ENCODE measurements around the gene NUBP1.

DNA sequence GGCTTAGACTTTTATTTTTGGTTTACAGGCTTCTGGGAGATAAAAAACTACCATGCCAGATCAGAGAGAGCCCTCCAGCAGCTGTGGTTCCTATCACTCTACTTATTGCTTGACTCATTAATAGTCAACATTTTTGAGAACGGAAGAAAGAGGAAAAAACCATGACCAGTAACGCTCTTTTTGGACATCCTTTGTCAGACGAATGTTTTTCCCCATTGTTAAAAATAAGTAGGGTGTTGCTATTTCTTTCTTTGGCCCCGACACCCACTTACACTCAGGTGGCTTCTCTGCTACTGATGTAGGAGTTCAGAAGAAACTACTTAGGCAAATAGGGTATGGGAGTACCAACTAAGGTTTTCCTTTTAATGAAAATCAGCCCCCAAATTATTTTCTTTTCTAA is 47.4 kb downstream of the NUBP1 start:
- TF ChIP-seq POLR2A (IDR thresholded peaks at IDR 0.05; ENCODE audit: low read length) (no peak), GATA1 (IDR thresholded peaks at IDR 0.05; ENCODE audit: low read depth, low read length) (no peak)
